D721Med (cell line): ENCODE data around the gene ATP5F1E.

Experiments used
- DNase-seq: peaks from one replicate; pipeline ENCODE4 v3.0.0; 2011; ENCODE audit warnings: low spot score; ENCODE audit not compliant: insufficient read length
- FAIRE-seq: peaks from 2 replicates; lab custom pipeline; 2011; peaks lifted over from hg19 to GRCh38; lab: Jason Lieb, UNC
- CTCF ChIP-seq: IDR thresholded peaks from 2 replicates; pipeline ENCODE4 v1.5.1; 2012; ENCODE audit warnings: mild to moderate bottlenecking, control low read depth; ENCODE audit not compliant: insufficient read depth; ENCODE audit errors: missing control alignments

Gene ATP5F1E

DNA sequence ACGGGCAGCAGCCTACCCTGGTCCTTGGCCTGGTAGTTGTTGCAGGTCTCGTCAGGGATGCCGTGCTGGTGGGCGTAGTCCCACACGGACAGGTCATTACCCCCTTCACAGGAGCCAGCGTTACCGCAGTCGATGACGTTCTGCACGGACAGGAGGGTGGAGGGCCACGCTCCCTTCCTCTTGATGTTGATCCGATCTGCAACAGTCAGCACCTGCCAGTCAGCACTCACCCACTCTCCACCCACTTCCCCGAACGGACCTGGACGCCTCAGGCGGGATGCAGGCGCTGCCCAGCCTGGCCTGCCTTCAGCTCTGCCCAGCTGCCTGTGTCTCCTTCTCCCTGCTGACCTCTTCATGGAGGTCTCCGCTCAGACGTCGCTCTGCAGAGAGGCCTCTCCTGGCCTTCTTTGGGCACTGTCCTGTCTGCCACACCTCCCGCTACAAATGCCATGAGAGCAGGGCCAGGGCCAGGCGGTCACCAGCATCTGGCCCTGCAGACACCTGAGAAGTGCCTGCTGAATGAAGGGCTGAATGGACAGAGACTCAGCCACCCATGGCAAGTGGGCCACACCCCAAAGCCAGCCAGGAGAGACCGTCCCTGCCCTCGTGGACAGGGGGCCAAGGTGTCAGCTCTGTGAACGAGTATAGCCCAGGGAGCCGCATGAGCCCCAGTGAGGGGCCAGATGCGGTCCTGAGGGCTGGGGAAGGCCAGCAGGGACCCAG, 30.5 kb downstream of the ATP5F1E start:
- FAIRE-seq (no peak), DNase-seq (no peak)
- no peak for TF ChIP-seq CTCF

DNA sequence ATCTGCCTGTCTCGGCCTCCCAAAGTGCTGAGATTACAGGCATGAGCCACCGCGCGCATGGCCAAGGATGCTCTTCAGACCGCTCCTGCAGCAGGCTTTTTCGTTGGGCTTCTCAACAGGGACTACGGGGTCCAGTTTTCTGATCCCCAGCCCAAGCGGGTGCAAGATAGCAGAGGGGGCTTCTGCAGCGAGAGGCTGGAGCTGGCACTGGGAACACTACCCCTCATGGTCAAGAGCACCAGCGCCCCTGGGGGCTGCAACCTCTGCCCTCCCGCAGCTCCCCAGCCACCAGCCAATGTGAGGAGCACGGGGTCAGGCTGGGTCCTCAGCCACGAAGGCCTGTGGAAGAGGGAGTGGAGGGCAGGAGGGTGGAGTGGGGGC, 31.1 kb downstream of the ATP5F1E start:
- TF ChIP-seq CTCF, result no peak
- no peak for DNase-seq
- no peak for FAIRE-seq

- DNase-seq (no peak), FAIRE-seq (no peak)
- no peak for TF ChIP-seq CTCF
Observed at GRCh38 chr20:59000326-59000725, 31.8 kb downstream of the ATP5F1E start.

GRCh38 chr20:58998656-58999055, 33.5 kb downstream of the ATP5F1E start:
- no peak for TF ChIP-seq CTCF
- DNase-seq (no peak), FAIRE-seq (no peak)

GRCh38 chr20:58997141-58997770, 34.9 kb downstream of the ATP5F1E start:
- DNase-seq (no peak), FAIRE-seq (no peak)
- TF ChIP-seq CTCF, result no peak

GRCh38 chr20:58996226-58996611, 35.9 kb downstream of the ATP5F1E start:
- TF ChIP-seq CTCF, result no peak
- FAIRE-seq, result no peak
- DNase-seq, result no peak
